Brain microvascular endothelial cell (primary cell): Measurements from ENCODE around the gene PAN3.
"Not testable (repeated sequence)": the region's sequence is repeated elsewhere in the genome, so short reads cannot be mapped to it uniquely, and the experiment has no call there.

Experiments
- DNase-seq: peaks from one replicate; pipeline ENCODE4 v3.0.0-alpha.2; 2020
- H3K27ac ChIP-seq: fragments of 250-450 bp; sonication (Bioruptor Pico); 2 replicates; pipeline ENCODE4 v1.5.1; 2020; ENCODE audit warnings: mild to moderate bottlenecking, moderate library complexity
- H3K27me3 ChIP-seq: fragments of 250-450 bp; sonication (Bioruptor Pico); replicated peaks from 2 replicates; pipeline ENCODE4 v1.5.1; 2020; ENCODE audit warnings: mild to moderate bottlenecking
- H3K36me3 ChIP-seq: fragments of 250-450 bp; sonication (Bioruptor Pico); replicated peaks from 2 replicates; pipeline ENCODE4 v1.5.1; 2020; ENCODE audit warnings: mild to moderate bottlenecking
- H3K4me3 ChIP-seq: 2 replicates; pipeline ENCODE4 v1.5.1; 2011; ENCODE audit warnings: low read depth, mild to moderate bottlenecking, control low read depth, low read length, moderate library complexity
- in situ Hi-C: cut with HindIII; loops from 2 replicates; pipeline ENCODE4 v1.10.0; 2017; ENCODE audit warnings: low sequenced_read_pairs, low pct_ligation_motif_present
- TF ChIP-seq, protein P1 (sequence below): IDR thresholded peaks from 2 replicates; pipeline ENCODE4 v1.5.1; 2011; ENCODE audit warnings: low read depth, mild to moderate bottlenecking, moderate library complexity, low read length, control low read depth, inconsistent platforms; ENCODE audit errors: missing control alignments

Gene PAN3

DNA sequence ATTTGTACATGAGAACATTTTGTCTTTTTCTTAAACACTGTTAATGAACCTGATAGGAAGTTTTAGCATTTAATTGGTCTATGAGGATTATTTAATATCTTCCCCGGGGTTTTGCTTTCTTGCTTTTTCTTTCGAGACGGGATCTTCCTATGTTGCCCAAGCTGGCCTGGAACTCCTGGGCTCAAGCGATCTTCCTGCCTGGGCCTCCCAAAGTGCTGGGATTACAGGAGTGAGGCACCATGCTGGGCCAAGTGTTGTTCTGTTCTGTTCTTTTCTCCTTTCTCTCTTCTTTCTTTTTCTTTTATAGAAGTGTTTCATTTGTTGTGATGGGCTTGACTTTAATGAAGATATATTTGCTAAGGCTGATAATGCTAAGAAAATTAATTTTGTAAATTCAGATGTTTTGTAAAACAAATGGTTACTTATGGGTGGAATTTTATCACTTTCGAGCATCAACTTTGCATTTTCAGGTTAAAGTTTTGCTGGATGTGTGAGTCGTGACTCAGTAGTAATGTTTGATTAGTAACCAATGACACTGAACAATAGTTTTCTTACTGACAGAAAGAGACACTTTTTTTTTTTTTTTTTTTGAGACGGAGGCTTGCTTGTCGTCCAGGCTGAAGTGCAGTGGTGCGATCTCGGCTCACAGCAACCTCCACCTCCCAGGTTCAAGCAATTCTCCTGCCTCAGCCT is 2.2 kb downstream of the PAN3 start:
- in situ Hi-C loops, result no loop called here
- H3K4me3 ChIP-seq, result peak overlapping the region; percentile 86
- no peaks in the 10 kb centered on the region for H3K36me3 ChIP-seq
- H3K27me3 ChIP-seq, result no peaks in the 10 kb centered on the region
- H3K27ac ChIP-seq, result no peak overlapping the region
- TF ChIP-seq, protein P1, sequence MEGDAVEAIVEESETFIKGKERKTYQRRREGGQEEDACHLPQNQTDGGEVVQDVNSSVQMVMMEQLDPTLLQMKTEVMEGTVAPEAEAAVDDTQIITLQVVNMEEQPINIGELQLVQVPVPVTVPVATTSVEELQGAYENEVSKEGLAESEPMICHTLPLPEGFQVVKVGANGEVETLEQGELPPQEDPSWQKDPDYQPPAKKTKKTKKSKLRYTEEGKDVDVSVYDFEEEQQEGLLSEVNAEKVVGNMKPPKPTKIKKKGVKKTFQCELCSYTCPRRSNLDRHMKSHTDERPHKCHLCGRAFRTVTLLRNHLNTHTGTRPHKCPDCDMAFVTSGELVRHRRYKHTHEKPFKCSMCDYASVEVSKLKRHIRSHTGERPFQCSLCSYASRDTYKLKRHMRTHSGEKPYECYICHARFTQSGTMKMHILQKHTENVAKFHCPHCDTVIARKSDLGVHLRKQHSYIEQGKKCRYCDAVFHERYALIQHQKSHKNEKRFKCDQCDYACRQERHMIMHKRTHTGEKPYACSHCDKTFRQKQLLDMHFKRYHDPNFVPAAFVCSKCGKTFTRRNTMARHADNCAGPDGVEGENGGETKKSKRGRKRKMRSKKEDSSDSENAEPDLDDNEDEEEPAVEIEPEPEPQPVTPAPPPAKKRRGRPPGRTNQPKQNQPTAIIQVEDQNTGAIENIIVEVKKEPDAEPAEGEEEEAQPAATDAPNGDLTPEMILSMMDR, result no peak
- DNase-seq, result no peak

DNA sequence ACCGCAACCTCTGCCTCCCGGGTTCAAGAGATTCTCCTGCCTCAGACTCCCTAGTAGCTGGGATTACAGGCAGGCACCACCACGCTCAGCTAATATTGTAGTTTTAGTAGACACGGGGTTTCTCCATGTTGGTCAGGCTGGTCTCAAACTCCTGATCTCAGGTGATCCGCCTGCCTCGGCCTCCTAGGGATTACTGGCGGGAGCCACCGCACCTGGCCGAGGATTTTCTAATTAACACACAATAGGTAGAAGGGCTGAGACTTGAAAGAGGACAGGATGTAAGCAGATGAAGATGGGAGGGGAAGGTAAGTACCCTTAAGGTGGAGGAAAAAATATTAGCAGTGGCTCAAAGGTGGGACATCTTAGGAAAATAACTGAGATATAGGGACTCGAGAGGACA is 3.2 kb downstream of the PAN3 start:
- H3K36me3 ChIP-seq, H3K27me3 ChIP-seq, H3K27ac ChIP-seq, in situ Hi-C loops, DNase-seq, H3K4me3 ChIP-seq: not testable (repeated sequence)

DNA sequence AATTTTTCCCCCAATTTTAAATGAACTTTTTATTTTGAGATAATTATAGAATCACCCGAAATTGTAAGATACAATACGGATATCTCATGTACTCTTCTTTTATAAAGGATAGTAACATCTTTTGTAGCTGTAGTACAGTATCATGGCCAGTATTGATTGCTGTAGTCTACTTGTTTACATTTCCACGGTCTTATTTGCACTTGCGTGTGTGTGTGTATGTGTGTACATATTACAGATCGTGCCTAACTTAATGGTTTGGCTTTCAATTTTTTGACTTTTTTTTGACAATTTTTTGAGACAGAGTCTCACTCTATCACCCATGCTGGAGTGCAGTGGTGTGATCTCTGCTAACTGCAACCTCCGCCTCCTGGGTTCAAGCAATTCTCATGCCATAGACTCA is 6.7 kb downstream of the PAN3 start:
- no peak for DNase-seq
- Histone ChIP-seq H3K27me3 (no peaks in the 10 kb centered on the region), H3K4me3 (no peak overlapping the region), H3K36me3 (no peaks in the 10 kb centered on the region), H3K27ac (no peak overlapping the region)
- TF ChIP-seq, protein P1, result no peak
- in situ Hi-C loops, result no loop called here

DNA sequence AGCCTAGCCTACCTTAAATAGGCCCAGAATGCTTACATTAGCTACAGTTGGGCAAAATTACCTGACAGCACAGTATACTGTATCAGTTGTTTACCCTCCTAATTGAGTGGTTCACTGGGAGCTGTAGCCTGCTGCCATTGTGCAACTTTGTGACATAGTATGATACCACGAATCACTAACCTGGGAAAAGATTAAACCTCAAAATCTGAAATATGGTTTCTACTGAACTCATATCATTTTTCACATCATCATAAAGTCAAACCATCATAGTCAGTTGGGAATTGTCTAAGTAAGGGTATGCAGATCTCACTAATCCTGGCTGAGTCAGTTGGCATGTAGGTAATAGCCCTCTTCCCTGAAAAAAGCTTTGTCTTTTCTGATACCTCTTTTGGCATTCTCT is 9.2 kb downstream of the PAN3 start:
- no peak for DNase-seq
- in situ Hi-C loops, result no loop called here
- Histone ChIP-seq H3K27me3 (no peaks in the 10 kb centered on the region), H3K27ac (no peak overlapping the region), H3K4me3 (no peak overlapping the region), H3K36me3 (no peaks in the 10 kb centered on the region)
- TF ChIP-seq, protein P1, result no peak

DNA sequence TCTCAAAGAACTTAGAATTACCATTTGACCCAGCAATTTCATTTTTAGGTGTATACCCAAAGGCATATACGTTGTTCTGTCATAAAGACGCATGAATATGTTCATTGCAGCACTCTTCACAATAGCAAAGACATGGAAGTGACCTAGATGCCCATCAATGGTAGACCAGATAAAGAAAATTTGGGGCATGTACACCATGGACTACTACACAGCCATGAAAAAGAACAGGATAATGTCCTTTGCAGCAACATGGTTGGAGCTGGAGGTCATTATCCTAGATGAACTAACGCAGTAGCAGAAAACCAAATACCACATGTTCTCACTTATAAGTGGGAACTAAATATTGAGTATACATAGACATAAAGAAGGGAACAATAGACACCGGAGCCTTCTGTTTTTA is 20.7 kb downstream of the PAN3 start:
- no peak overlapping the region for H3K4me3 ChIP-seq
- H3K27ac ChIP-seq, result no peak overlapping the region
- no peaks in the 10 kb centered on the region for H3K36me3 ChIP-seq
- H3K27me3 ChIP-seq, result no peaks in the 10 kb centered on the region
- in situ Hi-C loops, result no loop called here
- TF ChIP-seq, protein P1, result no peak
- DNase-seq, result no peak

DNA sequence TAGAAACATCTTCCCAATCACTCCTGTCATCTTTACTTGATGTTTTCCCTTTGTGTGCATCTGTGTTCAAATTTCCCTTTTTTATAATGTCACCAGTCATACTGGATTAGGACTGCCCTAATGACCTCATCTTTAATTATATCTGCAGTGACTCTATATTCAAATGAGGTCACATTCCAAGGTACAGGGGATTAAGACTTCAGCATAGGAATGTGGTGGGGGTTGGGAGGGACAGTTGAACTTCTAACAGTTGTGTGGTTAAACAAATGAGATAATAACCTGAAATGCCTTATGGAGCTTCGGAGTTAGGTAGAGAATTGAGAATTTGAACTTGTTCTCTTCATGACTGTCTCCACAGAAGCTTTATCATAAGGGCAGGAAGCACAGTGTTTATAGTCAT is 23.0 kb downstream of the PAN3 start:
- in situ Hi-C loops, result no loop called here
- no peak overlapping the region for H3K4me3 ChIP-seq
- DNase-seq, result no peak
- H3K27ac ChIP-seq, result no peak overlapping the region
- no peaks in the 10 kb centered on the region for H3K36me3 ChIP-seq
- TF ChIP-seq, protein P1, result no peak
- no peaks in the 10 kb centered on the region for H3K27me3 ChIP-seq
